Measurements from ENCODE around the gene VRK2.
"Not testable (repeated sequence)": the region's sequence is repeated elsewhere in the genome, so short reads cannot be mapped to it uniquely, and the experiment has no call there.

VRK2 gene

GRCh38 chr2:58140508-58141072 is 94.0 kb downstream of the VRK2 start:
- TF ChIP-seq CTCF (IDR thresholded peaks at IDR 0.05; ENCODE audit: low read length) = no peak
- no peak for TF ChIP-seq EZH2 (IDR thresholded peaks at IDR 0.05; ENCODE audit: borderline replicate concordance, low read length)

GRCh38 chr2:58145769-58146168 is 99.2 kb downstream of the VRK2 start:
- not testable (repeated sequence) for H4K20me1 ChIP-seq (ENCODE audit: insufficient read depth, low read length); H3K9me3 ChIP-seq (ENCODE audit: low read length); H3K9ac ChIP-seq (ENCODE audit: low read length); H3K27me3 ChIP-seq (ENCODE audit: insufficient read depth, low read length); H3K27ac ChIP-seq (ENCODE audit: low read depth, low read length, poor library complexity, severe bottlenecking); H3K9me2 ChIP-seq (ENCODE audit: low read depth, low read length); H2AFZ ChIP-seq (ENCODE audit: low read length); H3K79me2 ChIP-seq (ENCODE audit: insufficient read depth, low read length); H3K4me3 ChIP-seq (ENCODE audit: low read depth, low read length, poor library complexity, severe bottlenecking); H3K4me2 ChIP-seq (ENCODE audit: low read length); H3F3A ChIP-seq (ENCODE audit: insufficient read depth, low read length); H3K4me1 ChIP-seq (ENCODE audit: insufficient read depth, low read length, severe bottlenecking)
- peaks cover 17% of the 10 kb centered on the region for H3K36me3 ChIP-seq (ENCODE audit: insufficient read depth, low read length)

More at GRCh38 chr2:58140508-58141072, 94.0 kb downstream of the VRK2 start:
- H3F3A ChIP-seq (ENCODE audit: insufficient read depth, low read length) = no peaks in the 10 kb centered on the region
- H2AFZ ChIP-seq (ENCODE audit: low read length) = no peak overlapping the region
- H3K79me2 ChIP-seq (ENCODE audit: insufficient read depth, low read length) = no peaks in the 10 kb centered on the region
- H4K20me1 ChIP-seq (ENCODE audit: insufficient read depth, low read length) = no peaks in the 10 kb centered on the region
- H3K9me3 ChIP-seq (ENCODE audit: low read length) = no peaks in the 10 kb centered on the region
- H3K9me2 ChIP-seq (ENCODE audit: low read depth, low read length) = no peaks in the 10 kb centered on the region
- peaks cover 14% of the 10 kb centered on the region for H3K36me3 ChIP-seq (ENCODE audit: insufficient read depth, low read length)
- H3K9ac ChIP-seq (ENCODE audit: low read length) = no peak overlapping the region
- H3K4me3 ChIP-seq (ENCODE audit: low read depth, low read length, poor library complexity, severe bottlenecking) = no peak overlapping the region
- H3K27me3 ChIP-seq (ENCODE audit: insufficient read depth, low read length) = no peaks in the 10 kb centered on the region
- H3K4me2 ChIP-seq (ENCODE audit: low read length) = no peak overlapping the region
- H3K27ac ChIP-seq (ENCODE audit: low read depth, low read length, poor library complexity, severe bottlenecking) = no peak overlapping the region
- H3K4me1 ChIP-seq (ENCODE audit: insufficient read depth, low read length, severe bottlenecking) = no peaks in the 10 kb centered on the region

- H2AFZ ChIP-seq (ENCODE audit: low read length) = no peak overlapping the region
- peaks cover 17% of the 10 kb centered on the region for H3K36me3 ChIP-seq (ENCODE audit: insufficient read depth, low read length)
- H3K4me2 ChIP-seq (ENCODE audit: low read length) = no peak overlapping the region
- H4K20me1 ChIP-seq (ENCODE audit: insufficient read depth, low read length) = no peaks in the 10 kb centered on the region
- no peaks in the 10 kb centered on the region for H3K79me2 ChIP-seq (ENCODE audit: insufficient read depth, low read length)
- no peaks in the 10 kb centered on the region for H3F3A ChIP-seq (ENCODE audit: insufficient read depth, low read length)
- no peaks in the 10 kb centered on the region for H3K27me3 ChIP-seq (ENCODE audit: insufficient read depth, low read length)
- H3K4me1 ChIP-seq (ENCODE audit: insufficient read depth, low read length, severe bottlenecking) = no peaks in the 10 kb centered on the region
- no peak overlapping the region for H3K9ac ChIP-seq (ENCODE audit: low read length)
- no peaks in the 10 kb centered on the region for H3K9me3 ChIP-seq (ENCODE audit: low read length)
- no peak overlapping the region for H3K4me3 ChIP-seq (ENCODE audit: low read depth, low read length, poor library complexity, severe bottlenecking)
- TF ChIP-seq CTCF (IDR thresholded peaks at IDR 0.05; ENCODE audit: low read length) (no peak), EZH2 (IDR thresholded peaks at IDR 0.05; ENCODE audit: borderline replicate concordance, low read length) (no peak)
- no peaks in the 10 kb centered on the region for H3K9me2 ChIP-seq (ENCODE audit: low read depth, low read length)
- H3K27ac ChIP-seq (ENCODE audit: low read depth, low read length, poor library complexity, severe bottlenecking) = no peak overlapping the region
Measured at GRCh38 chr2:58146707-58147106, 100.1 kb downstream of the VRK2 start.

GRCh38 chr2:58155160-58155778 is 108.7 kb downstream of the VRK2 start:
- H3F3A ChIP-seq (ENCODE audit: insufficient read depth, low read length) = no peaks in the 10 kb centered on the region
- peaks cover 56% of the 10 kb centered on the region for H3K36me3 ChIP-seq (ENCODE audit: insufficient read depth, low read length)
- no peaks in the 10 kb centered on the region for H3K9me3 ChIP-seq (ENCODE audit: low read length)
- no peak overlapping the region for H2AFZ ChIP-seq (ENCODE audit: low read length)
- H3K27me3 ChIP-seq (ENCODE audit: insufficient read depth, low read length) = no peaks in the 10 kb centered on the region
- no peaks in the 10 kb centered on the region for H4K20me1 ChIP-seq (ENCODE audit: insufficient read depth, low read length)
- TF ChIP-seq CTCF (IDR thresholded peaks at IDR 0.05; ENCODE audit: low read length) = no peak
- TF ChIP-seq EZH2 (IDR thresholded peaks at IDR 0.05; ENCODE audit: borderline replicate concordance, low read length) = no peak
- H3K4me2 ChIP-seq (ENCODE audit: low read length) = no peak overlapping the region
- H3K79me2 ChIP-seq (ENCODE audit: insufficient read depth, low read length) = no peaks in the 10 kb centered on the region
- H3K4me3 ChIP-seq (ENCODE audit: low read depth, low read length, poor library complexity, severe bottlenecking) = no peak overlapping the region
- H3K27ac ChIP-seq (ENCODE audit: low read depth, low read length, poor library complexity, severe bottlenecking) = no peak overlapping the region
- H3K9ac ChIP-seq (ENCODE audit: low read length) = no peak overlapping the region
- H3K9me2 ChIP-seq (ENCODE audit: low read depth, low read length) = no peaks in the 10 kb centered on the region
- H3K4me1 ChIP-seq (ENCODE audit: insufficient read depth, low read length, severe bottlenecking) = no peaks in the 10 kb centered on the region

Data from OCI-LY1 (cell line).